C4-2B (cell line): ENCODE results near the gene SOX18.
A peak's percentile ranks its signal among the peaks of the same experiment; 100 is the strongest.

Experiments
- H3K27ac ChIP-seq: fragments of 450-650 bp; 2 replicates; pipeline ENCODE4 v1.5.1; 2017
- ZFX ChIP-seq: fragments of 450-650 bp; IDR thresholded peaks from 2 replicates; pipeline ENCODE4 v1.6.1; 2017
- TF ChIP-seq, protein P1 (sequence below): fragments of 450-650 bp; conservative IDR thresholded peaks from 2 replicates; pipeline ENCODE4 v1.5.1; 2017; ENCODE audit warnings: mild to moderate bottlenecking

Gene SOX18

DNA sequence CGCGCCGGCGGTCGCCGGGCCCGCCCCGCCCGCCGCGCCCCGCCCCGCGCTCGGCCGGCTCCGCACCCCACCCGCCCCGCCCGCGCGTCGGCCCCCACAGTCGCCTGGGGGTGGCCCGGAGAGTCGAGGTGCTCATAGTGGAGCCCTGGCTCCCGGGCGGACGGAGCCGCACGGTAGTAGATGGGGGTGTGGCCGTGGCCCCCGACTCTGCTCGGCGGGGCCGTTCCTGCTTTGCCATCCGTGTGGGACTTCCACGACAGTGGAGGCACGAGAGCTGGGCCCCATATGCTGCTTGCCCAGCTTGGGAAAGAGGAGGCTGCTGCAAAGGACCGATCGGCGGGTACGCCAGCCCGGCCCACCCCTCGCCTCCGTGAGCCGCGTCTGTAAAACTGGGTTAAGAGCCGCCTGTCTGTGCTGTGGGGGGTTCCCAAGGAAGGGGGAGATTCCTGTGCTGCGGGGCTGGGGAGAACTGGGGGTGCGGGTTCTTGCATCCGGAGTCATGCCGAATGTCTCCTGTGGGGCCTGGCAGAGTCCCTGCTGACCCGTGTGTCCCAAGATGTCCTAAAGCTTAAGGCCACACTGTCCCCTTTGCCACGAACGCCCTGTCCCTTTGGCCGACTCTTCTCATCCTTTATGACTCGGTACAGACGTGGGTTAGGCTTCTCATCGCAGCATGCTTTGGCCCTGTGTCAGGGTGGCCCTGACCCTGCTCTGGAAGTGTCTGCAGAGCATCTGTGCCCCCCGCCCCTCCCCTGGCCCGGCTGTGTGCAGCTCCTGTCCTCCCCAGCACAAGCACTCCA is 30.8 kb upstream of the SOX18 start, which contains the start of gene OPRL1:
Gene OPRL1, plus strand, starts transcription at position 70 of the 800 bp plus-strand sequence. CDS start 12,639 bp downstream, outside the sequence.
- TF ChIP-seq, protein P1, sequence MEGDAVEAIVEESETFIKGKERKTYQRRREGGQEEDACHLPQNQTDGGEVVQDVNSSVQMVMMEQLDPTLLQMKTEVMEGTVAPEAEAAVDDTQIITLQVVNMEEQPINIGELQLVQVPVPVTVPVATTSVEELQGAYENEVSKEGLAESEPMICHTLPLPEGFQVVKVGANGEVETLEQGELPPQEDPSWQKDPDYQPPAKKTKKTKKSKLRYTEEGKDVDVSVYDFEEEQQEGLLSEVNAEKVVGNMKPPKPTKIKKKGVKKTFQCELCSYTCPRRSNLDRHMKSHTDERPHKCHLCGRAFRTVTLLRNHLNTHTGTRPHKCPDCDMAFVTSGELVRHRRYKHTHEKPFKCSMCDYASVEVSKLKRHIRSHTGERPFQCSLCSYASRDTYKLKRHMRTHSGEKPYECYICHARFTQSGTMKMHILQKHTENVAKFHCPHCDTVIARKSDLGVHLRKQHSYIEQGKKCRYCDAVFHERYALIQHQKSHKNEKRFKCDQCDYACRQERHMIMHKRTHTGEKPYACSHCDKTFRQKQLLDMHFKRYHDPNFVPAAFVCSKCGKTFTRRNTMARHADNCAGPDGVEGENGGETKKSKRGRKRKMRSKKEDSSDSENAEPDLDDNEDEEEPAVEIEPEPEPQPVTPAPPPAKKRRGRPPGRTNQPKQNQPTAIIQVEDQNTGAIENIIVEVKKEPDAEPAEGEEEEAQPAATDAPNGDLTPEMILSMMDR: no peak
- no peak for TF ChIP-seq ZFX
- peak within 1 kb of the TSS; percentile 64 for H3K27ac ChIP-seq

GRCh38 chr20:64079273-64080012 is 30.0 kb upstream of the SOX18 start, which contains the start of gene RGS19:
Gene RGS19, minus strand, starts transcription at chr20:64079518. Its CDS starts 2,632 bp downstream, at chr20:64076886.
- peak within 1 kb of the TSS; percentile 64 for H3K27ac ChIP-seq
- TF ChIP-seq ZFX: no peak
- TF ChIP-seq, protein P1: no peak

- TF ChIP-seq, protein P1: no peak
- no peak for TF ChIP-seq ZFX
- peak overlapping the region; percentile 64 for H3K27ac ChIP-seq
Observed at GRCh38 chr20:64078934-64079272, 29.5 kb upstream of the SOX18 start.

- TF ChIP-seq, protein P1: no peak
- TF ChIP-seq ZFX: no peak
- H3K27ac ChIP-seq: no peak overlapping the region
Observed at GRCh38 chr20:64077876-64078551, 28.6 kb upstream of the SOX18 start.

GRCh38 chr20:64077541-64077875 is 28.1 kb upstream of the SOX18 start:
- no peak for TF ChIP-seq ZFX
- TF ChIP-seq, protein P1: no peak
- no peak overlapping the region for H3K27ac ChIP-seq

GRCh38 chr20:64077094-64077493 is 27.7 kb upstream of the SOX18 start:
- H3K27ac ChIP-seq: no peak overlapping the region
- TF ChIP-seq ZFX: no peak
- TF ChIP-seq, protein P1: no peak
